Stimulated activated CD8-positive, alpha-beta memory T cell treated with anti-CD3 and anti-CD28 coated beads, Interleukin-12 subunit alpha, Interleukin-12 subunit beta, amount 100 ng/mL, for 1 hour (primary cell): ENCODE measurements around the gene DNAJA3.
"Not testable (repeated sequence)": the region's sequence is repeated elsewhere in the genome, so short reads cannot be mapped to it uniquely, and the experiment has no call there.

Experiments
- DNase-seq: peaks from one replicate; pipeline ENCODE4 v3.0.0-alpha.2; 2020; ENCODE audit warnings: low read depth

Gene DNAJA3

GRCh38 chr16:4387781-4388180, 37.9 kb upstream of the DNAJA3 start:
- no peak for DNase-seq

GRCh38 chr16:4388271-4389021, 37.2 kb upstream of the DNAJA3 start:
- no peak for DNase-seq

GRCh38 chr16:4389051-4389955, 36.4 kb upstream of the DNAJA3 start:
- no peak for DNase-seq

GRCh38 chr16:4390266-4391260, 35.1 kb upstream of the DNAJA3 start:
- no peak for DNase-seq

GRCh38 chr16:4391631-4392381, 33.9 kb upstream of the DNAJA3 start:
- DNase-seq: no peak

GRCh38 chr16:4392382-4393239, 33.1 kb upstream of the DNAJA3 start:
- no peak for DNase-seq

GRCh38 chr16:4393240-4393600, 32.4 kb upstream of the DNAJA3 start:
- no peak for DNase-seq

- not testable (repeated sequence) for DNase-seq
Measured at GRCh38 chr16:4393850-4394249, 31.8 kb upstream of the DNAJA3 start.

GRCh38 chr16:4395055-4395726, 30.5 kb upstream of the DNAJA3 start:
- DNase-seq: no peak

- no peak for DNase-seq
Measured at GRCh38 chr16:4399001-4399730, 26.5 kb upstream of the DNAJA3 start.

- DNase-seq: no peak
Measured at GRCh38 chr16:4401094-4401501, 24.6 kb upstream of the DNAJA3 start.

- no peak for DNase-seq
Measured at GRCh38 chr16:4401510-4401909, 24.2 kb upstream of the DNAJA3 start.

- peak; percentile 42 for DNase-seq
Measured at GRCh38 chr16:4402439-4403132, 23.1 kb upstream of the DNAJA3 start.

GRCh38 chr16:4403133-4403949, 22.3 kb upstream of the DNAJA3 start:
- no peak for DNase-seq

GRCh38 chr16:4404247-4404966, 21.3 kb upstream of the DNAJA3 start:
- DNase-seq: no peak

GRCh38 chr16:4404967-4405696, 20.5 kb upstream of the DNAJA3 start:
- DNase-seq: no peak
